Natural killer cell (primary cell): Measurements from ENCODE around the gene PLXDC1. TPM values are rescaled to one million over a fixed set of nuclear protein-coding genes. Genes with fewer than 3 reads are reported as not detected.

Experiments used
- ATAC-seq, 3 donors: fragments of 150-1000 bp in 2 of 3; fragments of 200-7000 bp in 1 of 3; cut with Tn5 transposase; 1 replicate in 1 of 3; 2 replicates in 2 of 3; pipeline ENCODE4 v1.10.0; 2021; ENCODE audit warnings: mild to moderate bottlenecking in 2 of 3, moderate library complexity in 2 of 3
- DNase-seq, 2 donors: peaks; one replicate each; pipeline versions ENCODE4 v3.0.0 to v3.0.0-alpha.2; 2013 to 2021; ENCODE audit warnings: mixed read lengths in 1 of 2
- H3K27ac ChIP-seq: one replicate; pipeline ENCODE4 v1.5.1; 2013; ENCODE audit warnings: mild to moderate bottlenecking, low read length
- H3K27me3 ChIP-seq: one replicate; pipeline ENCODE4 v1.6.1; 2013; ENCODE audit warnings: low read length; ENCODE audit not compliant: control insufficient read depth, insufficient read depth
- H3K36me3 ChIP-seq: one replicate; pipeline ENCODE4 v1.6.1; 2013; ENCODE audit warnings: low read length; ENCODE audit not compliant: control insufficient read depth, insufficient read depth
- H3K4me1 ChIP-seq: one replicate; pipeline ENCODE4 v1.6.1; 2013; ENCODE audit warnings: low read length; ENCODE audit not compliant: control insufficient read depth, insufficient read depth
- H3K4me3 ChIP-seq: one replicate; pipeline ENCODE4 v1.5.1; 2013; ENCODE audit warnings: low read length
- H3K9me3 ChIP-seq: one replicate; pipeline ENCODE4 v1.6.1; 2013; ENCODE audit warnings: low read length; ENCODE audit not compliant: control insufficient read depth, insufficient read depth
- H3K27ac Mint-ChIP-seq, 2 donors: one replicate each; pipeline ENCODE4 v1.8.0; 2022; ENCODE audit warnings: mild to moderate bottlenecking in 2 of 2, mixed read lengths in 2 of 2, moderate library complexity in 1 of 2
- H3K27me3 Mint-ChIP-seq, 2 donors: one replicate each; pipeline ENCODE4 v1.8.0; 2022; ENCODE audit warnings: low read depth in 2 of 2, mixed read lengths in 2 of 2
- H3K36me3 Mint-ChIP-seq: one replicate; pipeline ENCODE4 v1.8.0; 2022; ENCODE audit warnings: mixed read lengths
- H3K4me1 Mint-ChIP-seq, 2 donors: one replicate each; pipeline ENCODE4 v1.8.0; 2022; ENCODE audit warnings: mixed read lengths in 2 of 2
- H3K4me3 Mint-ChIP-seq: one replicate; pipeline ENCODE4 v1.8.0; 2022; ENCODE audit warnings: mild to moderate bottlenecking, moderate library complexity, mixed read lengths
- H3K9me3 Mint-ChIP-seq, 2 donors: one replicate each; pipeline ENCODE4 v1.8.0; 2022; ENCODE audit warnings: mixed read lengths in 2 of 2
- WGBS: methylation state at CpG from one replicate; pipeline ENCODE4 v1.1.7; 2013; ENCODE audit warnings: missing lambda C conversion rate; ENCODE audit not compliant: insufficient coverage; 5-methylcytosine and 5-hydroxymethylcytosine counted together
- intact Hi-C: fragments of 100-400 bp; cut with micrococcal nuclease; formaldehyde crosslinking; loops from one replicate; pipeline ENCODE4 v1.14.2; 2022
- total RNA-seq, 4 donors: library from RNA; stranded (reverse); fragments of 120-200 nt in 1 of 4; gene quantifications; one replicate each; pipeline versions ENCODE4 v1.2.3 to v1.2.4, GENCODE V29; 2013 to 2022
- TF ChIP-seq, protein P1 (sequence below): fragments of 200-600 bp; IDR thresholded peaks from one replicate; pipeline ENCODE4 v1.8.0; 2022; ENCODE audit warnings: antibody characterized with exemption

Gene PLXDC1
- total RNA-seq, 3 donors from 2014 or later (not counting 1 experiment from before 2014, with no cell fraction given): 5.7 to 53.6 (median 15.9) TPM

DNA sequence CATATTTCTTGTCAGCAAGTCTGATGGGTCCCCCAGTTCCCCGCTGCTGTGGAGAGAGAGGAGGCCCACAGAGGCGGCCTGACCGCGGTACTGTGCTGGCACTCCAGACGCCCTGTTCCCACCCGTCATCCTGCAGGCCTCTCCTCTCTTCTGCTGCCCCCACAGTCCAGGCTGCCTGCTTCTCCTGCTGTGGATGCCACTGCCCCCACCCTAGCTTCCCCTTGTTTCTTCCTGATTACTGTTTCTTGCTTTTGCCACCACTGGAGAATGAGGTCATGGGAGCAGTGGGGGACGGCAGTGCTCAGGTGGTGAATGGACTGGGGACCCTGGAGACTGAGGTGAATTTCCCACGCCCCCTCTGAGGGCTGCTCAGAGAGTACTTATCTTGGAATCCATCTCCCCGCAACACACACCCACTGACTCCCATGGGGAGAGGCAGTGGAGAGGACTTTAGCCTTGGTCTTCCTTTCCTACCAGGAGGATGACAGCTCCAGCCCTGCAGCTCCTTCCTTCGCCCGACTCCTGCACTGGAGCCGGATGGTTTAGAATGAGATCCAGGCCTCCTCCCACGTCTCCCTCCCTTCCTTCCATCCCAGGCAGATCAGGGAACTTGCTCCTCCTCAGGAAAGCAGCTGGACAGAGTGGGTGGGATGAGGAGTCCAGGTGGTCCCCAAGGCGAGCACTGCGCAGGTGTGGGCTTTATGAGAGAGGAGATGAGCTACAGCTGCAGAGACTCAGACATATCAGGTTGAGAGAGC, 60.4 kb downstream of the PLXDC1 start:
- peak overlapping the region; percentile 32 to 52 for H3K27ac Mint-ChIP-seq
- WGBS: 90% methylated on average over 15 of the region's 15 CpGs
- H3K4me3 Mint-ChIP-seq: peak overlapping the region; percentile 42
- no peaks in the 10 kb centered on the region for H3K27me3 Mint-ChIP-seq
- H3K4me3 ChIP-seq: no peak overlapping the region
- peak overlapping the region; percentile 16 for H3K27ac ChIP-seq
- peak in 1 of 2 donors; percentile 12 for DNase-seq
- no peak for ATAC-seq
- H3K27me3 ChIP-seq: no peaks in the 10 kb centered on the region
- H3K9me3 Mint-ChIP-seq: no peaks in the 10 kb centered on the region
- H3K36me3 ChIP-seq: no peaks in the 10 kb centered on the region
- H3K4me1 Mint-ChIP-seq: peaks cover 51 to 54% of the 10 kb centered on the region in 2 donors
- TF ChIP-seq, protein P1, sequence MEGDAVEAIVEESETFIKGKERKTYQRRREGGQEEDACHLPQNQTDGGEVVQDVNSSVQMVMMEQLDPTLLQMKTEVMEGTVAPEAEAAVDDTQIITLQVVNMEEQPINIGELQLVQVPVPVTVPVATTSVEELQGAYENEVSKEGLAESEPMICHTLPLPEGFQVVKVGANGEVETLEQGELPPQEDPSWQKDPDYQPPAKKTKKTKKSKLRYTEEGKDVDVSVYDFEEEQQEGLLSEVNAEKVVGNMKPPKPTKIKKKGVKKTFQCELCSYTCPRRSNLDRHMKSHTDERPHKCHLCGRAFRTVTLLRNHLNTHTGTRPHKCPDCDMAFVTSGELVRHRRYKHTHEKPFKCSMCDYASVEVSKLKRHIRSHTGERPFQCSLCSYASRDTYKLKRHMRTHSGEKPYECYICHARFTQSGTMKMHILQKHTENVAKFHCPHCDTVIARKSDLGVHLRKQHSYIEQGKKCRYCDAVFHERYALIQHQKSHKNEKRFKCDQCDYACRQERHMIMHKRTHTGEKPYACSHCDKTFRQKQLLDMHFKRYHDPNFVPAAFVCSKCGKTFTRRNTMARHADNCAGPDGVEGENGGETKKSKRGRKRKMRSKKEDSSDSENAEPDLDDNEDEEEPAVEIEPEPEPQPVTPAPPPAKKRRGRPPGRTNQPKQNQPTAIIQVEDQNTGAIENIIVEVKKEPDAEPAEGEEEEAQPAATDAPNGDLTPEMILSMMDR: no peak
- intact Hi-C loops: loop anchor here (5.0 to 10.0 kb wide), 2 partner anchors 34 to 226 kb away; no protein-coding TSS in a partner anchor
- no peaks in the 10 kb centered on the region for H3K9me3 ChIP-seq
- no peaks in the 10 kb centered on the region for H3K36me3 Mint-ChIP-seq
- H3K4me1 ChIP-seq: peaks cover 58% of the 10 kb centered on the region

DNA sequence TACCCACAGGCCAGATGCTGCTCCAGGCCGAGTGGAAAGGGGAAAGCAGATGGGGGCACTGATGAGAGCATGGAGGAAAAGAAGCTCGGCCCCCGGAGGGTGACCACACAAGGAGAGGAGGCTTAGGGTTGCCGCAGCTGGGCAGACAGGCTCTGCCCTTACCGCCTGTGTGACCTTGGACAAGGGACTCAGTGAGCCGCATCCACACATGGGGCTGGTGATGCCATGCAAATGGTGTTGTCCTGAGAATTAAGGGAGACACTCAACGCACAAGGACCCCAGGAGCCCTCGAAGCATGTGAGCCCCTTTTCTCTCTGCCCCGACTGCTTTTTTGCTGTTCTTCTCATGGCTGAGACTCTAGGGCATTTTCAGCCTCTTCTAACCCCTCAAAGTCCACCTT, 61.0 kb downstream of the PLXDC1 start:
- no peaks in the 10 kb centered on the region for H3K36me3 Mint-ChIP-seq
- intact Hi-C loops: loop anchor here (5.0 to 10.0 kb wide), 2 partner anchors 33 to 226 kb away; no protein-coding TSS in a partner anchor
- Histone ChIP-seq H3K4me3 (no peak overlapping the region), H3K4me1 (peaks cover 51% of the 10 kb centered on the region), H3K9me3 (no peaks in the 10 kb centered on the region), H3K36me3 (no peaks in the 10 kb centered on the region), H3K27me3 (no peaks in the 10 kb centered on the region), H3K27ac (no peak overlapping the region)
- H3K27me3 Mint-ChIP-seq: no peaks in the 10 kb centered on the region
- H3K9me3 Mint-ChIP-seq: no peaks in the 10 kb centered on the region
- H3K27ac Mint-ChIP-seq: peak overlapping the region; percentile 32 to 52
- H3K4me1 Mint-ChIP-seq: peaks cover 44 to 48% of the 10 kb centered on the region in 2 donors
- ATAC-seq: no peak
- DNase-seq: no peak
- H3K4me3 Mint-ChIP-seq: no peak overlapping the region
- WGBS: 94% methylated on average over 9 of the region's 9 CpGs
- TF ChIP-seq, protein P1: no peak

DNA sequence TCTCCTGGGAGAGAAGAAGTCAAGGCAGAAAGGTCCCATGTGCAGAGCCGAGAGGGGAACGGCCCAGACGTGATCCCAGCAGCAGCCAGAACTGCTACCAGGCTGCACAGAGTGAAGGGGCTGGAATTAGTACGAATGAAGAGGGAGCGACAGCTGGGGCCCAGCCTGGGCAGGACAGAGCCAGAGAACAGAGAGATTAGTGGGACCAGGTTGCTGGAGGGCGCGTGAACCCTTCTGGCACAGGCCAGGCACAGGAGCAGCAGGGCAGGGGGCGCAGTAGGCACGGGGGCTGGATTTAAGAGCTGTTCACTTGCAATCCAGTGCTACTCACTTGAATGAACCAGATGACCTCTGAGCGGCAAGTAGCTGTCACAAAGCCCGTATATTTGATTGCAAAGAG, 66.9 kb downstream of the PLXDC1 start:
- WGBS: 92% methylated on average over 11 of the region's 11 CpGs
- no peaks in the 10 kb centered on the region for H3K4me1 ChIP-seq
- Mint-ChIP-seq H3K4me1 (peaks cover 12% of the 10 kb centered on the region in 2 donors), H3K27ac (peak overlapping the region; percentile 41 to 45), H3K4me3 (no peak overlapping the region), H3K27me3 (no peaks in the 10 kb centered on the region), H3K36me3 (no peaks in the 10 kb centered on the region), H3K9me3 (no peaks in the 10 kb centered on the region)
- TF ChIP-seq, protein P1: no peak
- intact Hi-C loops: no loop called here
- no peaks in the 10 kb centered on the region for H3K9me3 ChIP-seq
- no peaks in the 10 kb centered on the region for H3K36me3 ChIP-seq
- H3K27me3 ChIP-seq: no peaks in the 10 kb centered on the region
- H3K4me3 ChIP-seq: no peak overlapping the region
- DNase-seq: no peak
- H3K27ac ChIP-seq: no peak overlapping the region
- ATAC-seq: no peak
